ACC112 (cell line): Measurements from ENCODE around the gene ERGIC1.

Experiments used
- H2AFZ ChIP-seq: fragments of 200-600 bp; sonication (generic); one replicate; pipeline ENCODE4 v1.6.0; 2017; ENCODE audit warnings: antibody characterized with exemption, low read length; ENCODE audit not compliant: unreplicated experiment
- H3K27ac ChIP-seq: fragments of 200-600 bp; sonication (generic); 2 replicates; pipeline ENCODE4 v1.5.1; 2014; ENCODE audit warnings: low read depth, mild to moderate bottlenecking, antibody characterized with exemption, low read length, moderate library complexity
- H3K27me3 ChIP-seq: fragments of 200-600 bp; sonication (generic); 2 replicates; pipeline ENCODE4 v1.6.1; 2014; ENCODE audit warnings: mild to moderate bottlenecking, antibody characterized with exemption, low read length, moderate library complexity, mixed read lengths; ENCODE audit not compliant: insufficient read depth
- H3K36me3 ChIP-seq: fragments of 200-600 bp; sonication (generic); 2 replicates; pipeline ENCODE4 v1.6.1; 2016; ENCODE audit warnings: mild to moderate bottlenecking, antibody characterized with exemption, low read length, moderate library complexity, mixed read lengths; ENCODE audit not compliant: insufficient read depth
- H3K4me1 ChIP-seq: fragments of 200-600 bp; sonication (generic); one replicate; pipeline ENCODE4 v1.6.1; 2016; ENCODE audit warnings: low read length, mixed read lengths; ENCODE audit not compliant: insufficient read depth, unreplicated experiment, control insufficient read depth
- H3K4me3 ChIP-seq: fragments of 200-600 bp; sonication (generic); 2 replicates; pipeline ENCODE4 v1.5.1; 2014; ENCODE audit warnings: mild to moderate bottlenecking, low read depth, low read length
- H3K79me2 ChIP-seq: fragments of 200-600 bp; sonication (generic); one replicate; pipeline ENCODE4 v1.6.0; 2016; ENCODE audit warnings: low read length; ENCODE audit not compliant: control insufficient read depth, unreplicated experiment, insufficient read depth

Gene ERGIC1

GRCh38 chr5:172792701-172793570, 41.1 kb upstream of the ERGIC1 start:
- peak overlapping the region; percentile 99 for H3K27ac ChIP-seq
- no peaks in the 10 kb centered on the region for H3K36me3 ChIP-seq
- no peak overlapping the region for H3K4me3 ChIP-seq
- H2AFZ ChIP-seq: no peak overlapping the region
- peaks cover 90% of the 10 kb centered on the region for H3K4me1 ChIP-seq
- H3K79me2 ChIP-seq: peaks cover 5% of the 10 kb centered on the region
- H3K27me3 ChIP-seq: no peaks in the 10 kb centered on the region

- no peak overlapping the region for H2AFZ ChIP-seq
- H3K27ac ChIP-seq: peak overlapping the region; percentile 99
- H3K79me2 ChIP-seq: peaks cover 5% of the 10 kb centered on the region
- H3K27me3 ChIP-seq: no peaks in the 10 kb centered on the region
- H3K36me3 ChIP-seq: no peaks in the 10 kb centered on the region
- H3K4me3 ChIP-seq: peak overlapping the region; percentile 40; the same call in 1 of the 2 replicates
- peaks cover 86% of the 10 kb centered on the region for H3K4me1 ChIP-seq
Measured at GRCh38 chr5:172793577-172794488, 40.2 kb upstream of the ERGIC1 start.

GRCh38 chr5:172795318-172795977, 38.6 kb upstream of the ERGIC1 start:
- peak overlapping the region; percentile 99 for H3K27ac ChIP-seq
- peaks cover 10% of the 10 kb centered on the region for H3K79me2 ChIP-seq
- H3K36me3 ChIP-seq: no peaks in the 10 kb centered on the region
- H2AFZ ChIP-seq: no peak overlapping the region
- H3K27me3 ChIP-seq: no peaks in the 10 kb centered on the region
- no peak overlapping the region for H3K4me3 ChIP-seq
- peaks cover 84% of the 10 kb centered on the region for H3K4me1 ChIP-seq

- Histone ChIP-seq H3K4me3 (no peak overlapping the region), H3K36me3 (no peaks in the 10 kb centered on the region), H3K27ac (peak overlapping the region; percentile 99), H3K4me1 (peaks cover 84% of the 10 kb centered on the region), H3K79me2 (peaks cover 10% of the 10 kb centered on the region), H2AFZ (no peak overlapping the region), H3K27me3 (no peaks in the 10 kb centered on the region)
Measured at GRCh38 chr5:172796306-172796705, 37.7 kb upstream of the ERGIC1 start.

- Histone ChIP-seq H3K4me3 (peak overlapping the region; percentile 46), H3K27me3 (no peaks in the 10 kb centered on the region), H3K27ac (peak overlapping the region; percentile 99), H2AFZ (no peak overlapping the region), H3K79me2 (peaks cover 10% of the 10 kb centered on the region), H3K36me3 (no peaks in the 10 kb centered on the region), H3K4me1 (peaks cover 87% of the 10 kb centered on the region)
Measured at GRCh38 chr5:172797771-172798191, 36.3 kb upstream of the ERGIC1 start.

- Histone ChIP-seq H2AFZ (no peak overlapping the region), H3K27me3 (no peaks in the 10 kb centered on the region), H3K79me2 (peaks cover 10% of the 10 kb centered on the region), H3K4me1 (peaks cover 83% of the 10 kb centered on the region), H3K4me3 (no peak overlapping the region), H3K36me3 (no peaks in the 10 kb centered on the region), H3K27ac (peak overlapping the region; percentile 99)
Measured at GRCh38 chr5:172798422-172799215, 35.4 kb upstream of the ERGIC1 start.

GRCh38 chr5:172799416-172799815, 34.6 kb upstream of the ERGIC1 start:
- Histone ChIP-seq H3K27me3 (no peaks in the 10 kb centered on the region), H3K4me3 (no peak overlapping the region), H2AFZ (no peak overlapping the region), H3K4me1 (peaks cover 75% of the 10 kb centered on the region), H3K79me2 (peaks cover 10% of the 10 kb centered on the region), H3K36me3 (no peaks in the 10 kb centered on the region), H3K27ac (peak overlapping the region; percentile 99)

- Histone ChIP-seq H3K27me3 (no peaks in the 10 kb centered on the region), H3K4me3 (no peak overlapping the region), H3K36me3 (no peaks in the 10 kb centered on the region), H3K79me2 (peaks cover 10% of the 10 kb centered on the region), H3K4me1 (peaks cover 69% of the 10 kb centered on the region), H2AFZ (no peak overlapping the region), H3K27ac (peak overlapping the region; percentile 99)
Measured at GRCh38 chr5:172800088-172800551, 33.9 kb upstream of the ERGIC1 start.

GRCh38 chr5:172801179-172801671, 32.8 kb upstream of the ERGIC1 start:
- Histone ChIP-seq H3K4me1 (peaks cover 62% of the 10 kb centered on the region), H3K27ac (peak overlapping the region; percentile 99)

More at GRCh38 chr5:172801179-172801671, 32.8 kb upstream of the ERGIC1 start:
- Histone ChIP-seq H3K79me2 (peaks cover 7% of the 10 kb centered on the region), H3K4me3 (no peak overlapping the region), H2AFZ (no peak overlapping the region), H3K27me3 (no peaks in the 10 kb centered on the region), H3K36me3 (no peaks in the 10 kb centered on the region)
